RWPE2 (cell line): ENCODE data around the gene KCNC2.

Source experiments
- ATAC-seq: fragments of 200-7000 bp; cut with Tn5 transposase; 3 replicates; pipeline ENCODE4 v1.9.1; 2021; ENCODE audit warnings: low read depth
- DNase-seq: peaks from one replicate; pipeline ENCODE4 v3.0.0-alpha.2; 2020; ENCODE audit warnings: low spot score
- H3K27ac ChIP-seq: fragments of 450-650 bp; 2 replicates; pipeline ENCODE4 v1.5.1; 2017; ENCODE audit warnings: mild to moderate bottlenecking; ENCODE audit not compliant: poor library complexity, severe bottlenecking
- H3K27me3 ChIP-seq: fragments of 250-450 bp; sonication (Bioruptor Pico); 2 replicates; pipeline ENCODE4 v1.5.1; 2021; ENCODE audit warnings: mild to moderate bottlenecking, moderate library complexity; ENCODE audit not compliant: insufficient read depth, poor library complexity, severe bottlenecking
- H3K36me3 ChIP-seq: fragments of 250-450 bp; sonication (Bioruptor Pico); 2 replicates; pipeline ENCODE4 v1.5.1; 2020; ENCODE audit warnings: low read depth, mild to moderate bottlenecking, moderate library complexity
- H3K4me1 ChIP-seq: fragments of 250-450 bp; sonication (Bioruptor Pico); 2 replicates; pipeline ENCODE4 v1.5.1; 2021; ENCODE audit warnings: mild to moderate bottlenecking, moderate library complexity; ENCODE audit not compliant: insufficient read depth, poor library complexity, severe bottlenecking
- H3K4me3 ChIP-seq: fragments of 250-450 bp; sonication (Bioruptor Pico); 2 replicates; pipeline ENCODE4 v1.5.1; 2021; ENCODE audit warnings: mild to moderate bottlenecking, moderate library complexity; ENCODE audit not compliant: severe bottlenecking
- H3K9me3 ChIP-seq: fragments of 250-450 bp; sonication (Bioruptor Pico); 2 replicates; pipeline ENCODE4 v1.5.1; 2021; ENCODE audit warnings: mild to moderate bottlenecking, moderate library complexity; ENCODE audit not compliant: severe bottlenecking
- TF ChIP-seq, protein P1 (sequence below): fragments of 450-650 bp; IDR thresholded peaks from one replicate; pipeline ENCODE4 v1.5.1; 2017; ENCODE audit warnings: mild to moderate bottlenecking, moderate library complexity; ENCODE audit not compliant: poor library complexity, severe bottlenecking

Gene KCNC2

GRCh38 chr12:75155962-75156361, 53.7 kb downstream of the KCNC2 start:
- Histone ChIP-seq H3K27me3 (no peaks in the 10 kb centered on the region), H3K4me1 (no peaks in the 10 kb centered on the region), H3K9me3 (no peaks in the 10 kb centered on the region), H3K4me3 (no peak overlapping the region), H3K36me3 (no peaks in the 10 kb centered on the region), H3K27ac (no peak overlapping the region)
- TF ChIP-seq, protein P1, sequence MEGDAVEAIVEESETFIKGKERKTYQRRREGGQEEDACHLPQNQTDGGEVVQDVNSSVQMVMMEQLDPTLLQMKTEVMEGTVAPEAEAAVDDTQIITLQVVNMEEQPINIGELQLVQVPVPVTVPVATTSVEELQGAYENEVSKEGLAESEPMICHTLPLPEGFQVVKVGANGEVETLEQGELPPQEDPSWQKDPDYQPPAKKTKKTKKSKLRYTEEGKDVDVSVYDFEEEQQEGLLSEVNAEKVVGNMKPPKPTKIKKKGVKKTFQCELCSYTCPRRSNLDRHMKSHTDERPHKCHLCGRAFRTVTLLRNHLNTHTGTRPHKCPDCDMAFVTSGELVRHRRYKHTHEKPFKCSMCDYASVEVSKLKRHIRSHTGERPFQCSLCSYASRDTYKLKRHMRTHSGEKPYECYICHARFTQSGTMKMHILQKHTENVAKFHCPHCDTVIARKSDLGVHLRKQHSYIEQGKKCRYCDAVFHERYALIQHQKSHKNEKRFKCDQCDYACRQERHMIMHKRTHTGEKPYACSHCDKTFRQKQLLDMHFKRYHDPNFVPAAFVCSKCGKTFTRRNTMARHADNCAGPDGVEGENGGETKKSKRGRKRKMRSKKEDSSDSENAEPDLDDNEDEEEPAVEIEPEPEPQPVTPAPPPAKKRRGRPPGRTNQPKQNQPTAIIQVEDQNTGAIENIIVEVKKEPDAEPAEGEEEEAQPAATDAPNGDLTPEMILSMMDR, result no peak
- ATAC-seq (no peak), DNase-seq (no peak)

DNA sequence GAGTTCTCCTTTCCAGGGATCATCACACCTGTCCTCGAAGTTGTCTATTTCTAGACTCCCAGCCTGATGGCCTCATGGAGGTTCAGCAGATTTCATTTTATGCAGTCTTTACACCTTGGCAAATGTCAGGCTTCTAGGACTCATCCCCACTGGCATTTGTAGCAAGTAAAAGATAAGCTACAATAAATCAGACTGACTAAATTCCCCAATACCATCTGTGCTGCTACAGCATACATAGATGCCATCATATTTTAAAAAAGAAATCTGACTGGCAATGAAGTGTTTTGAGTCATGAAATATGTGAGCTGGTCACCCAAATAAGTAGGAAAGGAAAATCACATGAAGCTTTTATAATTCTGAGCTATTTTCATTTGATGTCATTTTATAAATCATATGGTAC, 55.3 kb downstream of the KCNC2 start:
- TF ChIP-seq, protein P1, result no peak
- no peaks in the 10 kb centered on the region for H3K36me3 ChIP-seq
- no peak overlapping the region for H3K4me3 ChIP-seq
- ATAC-seq (no peak), DNase-seq (no peak)
- no peaks in the 10 kb centered on the region for H3K27me3 ChIP-seq
- no peaks in the 10 kb centered on the region for H3K4me1 ChIP-seq
- no peaks in the 10 kb centered on the region for H3K9me3 ChIP-seq
- no peak overlapping the region for H3K27ac ChIP-seq

GRCh38 chr12:75139196-75139595, 70.4 kb downstream of the KCNC2 start:
- Histone ChIP-seq H3K9me3 (no peaks in the 10 kb centered on the region), H3K27ac (no peak overlapping the region), H3K27me3 (no peaks in the 10 kb centered on the region), H3K4me3 (no peak overlapping the region), H3K4me1 (no peaks in the 10 kb centered on the region), H3K36me3 (no peaks in the 10 kb centered on the region)
- TF ChIP-seq, protein P1, result no peak
- ATAC-seq (no peak), DNase-seq (no peak)

DNA sequence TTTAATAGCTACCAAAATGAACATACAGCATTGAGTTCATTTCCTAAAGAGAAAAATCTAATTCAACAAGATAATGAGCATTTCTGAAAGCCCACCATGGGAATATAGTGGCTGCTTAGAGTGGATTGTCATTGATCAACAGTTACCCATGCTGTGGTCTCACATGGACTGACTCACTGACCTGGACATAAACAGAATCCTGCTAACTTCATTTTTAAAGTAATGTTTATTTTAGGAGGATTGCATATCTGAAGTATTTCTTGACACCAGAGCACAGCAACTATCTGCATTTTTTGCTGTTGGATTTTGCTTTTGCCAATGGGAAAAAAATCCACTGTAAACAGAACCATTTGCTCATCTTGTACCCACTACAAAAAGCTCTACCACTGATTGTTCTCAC, 71.7 kb downstream of the KCNC2 start:
- ATAC-seq (no peak), DNase-seq (no peak)
- no peaks in the 10 kb centered on the region for H3K4me1 ChIP-seq
- no peak overlapping the region for H3K4me3 ChIP-seq
- TF ChIP-seq, protein P1, result no peak
- no peaks in the 10 kb centered on the region for H3K36me3 ChIP-seq
- no peaks in the 10 kb centered on the region for H3K27me3 ChIP-seq
- H3K27ac ChIP-seq, result no peak overlapping the region
- no peaks in the 10 kb centered on the region for H3K9me3 ChIP-seq

GRCh38 chr12:75135026-75135425, 74.6 kb downstream of the KCNC2 start:
- no peak for DNase-seq
- TF ChIP-seq, protein P1, result no peak
- no peak for ATAC-seq
- H3K4me3 ChIP-seq, result no peak overlapping the region
- no peaks in the 10 kb centered on the region for H3K36me3 ChIP-seq
- peaks cover 11% of the 10 kb centered on the region for H3K4me1 ChIP-seq
- H3K27ac ChIP-seq, result no peak overlapping the region
- H3K27me3 ChIP-seq, result no peaks in the 10 kb centered on the region
- no peaks in the 10 kb centered on the region for H3K9me3 ChIP-seq
